HEK293 (cell line): ENCODE data around the gene EPS8L3.

Experiments used
- BCL6B ChIP-seq: fragments of 450-650 bp; formaldehyde crosslinking; IDR thresholded peaks from 2 replicates; pipeline ENCODE4 v1.5.1; 2017; ENCODE audit warnings: missing biosample characterization, missing genetic modification characterization
- CTCF ChIP-seq: fragments of 450-650 bp; formaldehyde crosslinking; IDR thresholded peaks from 2 replicates; pipeline ENCODE4 v1.5.1; 2016; ENCODE audit warnings: missing biosample characterization, missing genetic modification characterization
- HOXA7 ChIP-seq: sonication (generic); formaldehyde crosslinking; IDR thresholded peaks from 2 replicates; pipeline ENCODE4 v1.8.1; 2022; ENCODE audit warnings: missing genetic modification reagents, borderline replicate concordance
- REST ChIP-seq: fragments of 450-650 bp; formaldehyde crosslinking; IDR thresholded peaks from 2 replicates; pipeline ENCODE4 v1.5.1; 2016; ENCODE audit warnings: missing biosample characterization, missing genetic modification characterization
- ZBTB1 ChIP-seq: fragments of 450-650 bp; formaldehyde crosslinking; IDR thresholded peaks from 2 replicates; pipeline ENCODE4 v1.5.1; 2016; ENCODE audit warnings: missing biosample characterization, missing genetic modification characterization
- ZNF549 ChIP-seq: fragments of 450-650 bp; IDR thresholded peaks from 2 replicates; pipeline ENCODE4 v1.5.1; 2018; ENCODE audit warnings: missing biosample characterization, missing genetic modification characterization, mild to moderate bottlenecking, inconsistent platforms, moderate library complexity
- ZNF776 ChIP-seq: fragments of 450-650 bp; formaldehyde crosslinking; IDR thresholded peaks from 2 replicates; pipeline ENCODE4 v1.5.0; 2017; ENCODE audit warnings: missing biosample characterization, missing genetic modification characterization, borderline replicate concordance

DNA sequence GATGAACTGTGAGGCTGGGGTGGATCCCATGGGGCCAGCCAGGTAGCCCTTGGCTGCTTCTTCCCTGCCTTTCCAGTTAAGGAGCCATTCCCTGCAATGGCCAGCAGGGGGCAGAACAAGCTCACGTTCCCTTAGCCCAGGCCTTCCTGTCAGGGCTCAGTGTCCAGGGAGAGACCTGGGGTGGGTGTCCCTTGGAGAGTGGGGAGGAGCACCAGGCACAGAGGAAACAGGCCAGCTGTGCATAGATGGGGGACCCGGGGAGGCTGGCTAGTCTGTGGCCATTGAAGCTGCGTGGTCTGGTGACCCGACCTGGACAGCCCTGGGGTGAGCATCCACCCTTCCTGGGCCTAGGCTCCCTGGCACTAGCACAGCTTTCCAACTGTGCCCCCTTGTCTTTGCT is 13.2 kb upstream of the EPS8L3 start:
- TF ChIP-seq CTCF (tag by site-specific recombination) (peak; percentile 86), REST (tag by site-specific recombination) (no peak), HOXA7 (no peak), ZNF776 (tag by site-specific recombination) (no peak), BCL6B (tag by site-specific recombination) (no peak), ZNF549 (tag by site-specific recombination) (no peak), ZBTB1 (tag by site-specific recombination) (no peak)
